NCI-H2081 treated with DMSO at 0.1 percent for 48 hours (cell line): Measurements from ENCODE around the gene DNAJC11.

Source experiments
- DNase-seq: peaks from one replicate; lab custom pipeline; 2025; lab: John Stamatoyannopoulos, UW

Gene DNAJC11

DNA sequence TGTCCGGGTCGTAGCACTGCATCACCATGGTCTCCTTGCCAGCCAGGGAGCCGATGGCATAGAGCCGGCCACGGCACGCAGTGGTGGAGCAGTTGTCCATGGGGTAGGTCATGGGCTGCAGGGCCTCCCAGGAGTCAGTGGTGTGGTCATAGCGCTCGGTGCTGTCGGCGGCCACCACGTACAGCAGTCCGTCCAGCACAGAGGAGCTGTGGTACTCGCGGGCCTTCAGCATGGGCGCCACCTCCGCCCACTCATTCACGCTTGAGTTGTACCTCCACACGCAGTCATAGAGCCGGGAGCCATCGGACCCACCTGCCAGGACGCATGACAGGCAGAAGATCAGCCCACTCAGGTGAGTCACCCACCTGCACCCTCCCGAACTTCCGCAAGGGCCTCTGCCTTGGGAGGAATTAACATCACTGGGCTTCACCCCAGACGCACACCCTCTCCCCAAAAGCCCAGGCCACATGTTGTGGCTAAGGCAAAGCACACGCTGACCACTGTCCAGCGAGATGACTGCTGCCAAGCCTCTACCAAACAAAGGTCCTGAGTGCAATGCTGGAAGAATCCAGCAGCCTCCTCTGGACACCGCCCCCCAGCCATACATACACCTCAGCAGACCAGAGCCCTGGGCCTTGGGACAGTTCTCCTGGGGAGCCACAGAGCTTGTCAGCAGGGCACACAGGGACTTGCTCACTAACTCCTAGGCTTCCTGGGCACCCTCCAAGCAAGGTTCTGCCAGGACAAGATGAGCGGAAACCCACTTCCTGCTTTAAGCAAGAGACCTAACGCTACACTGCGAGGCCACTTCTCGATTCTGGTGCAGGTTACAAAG, 102.3 kb downstream of the DNAJC11 start:
- no peak for DNase-seq

DNA sequence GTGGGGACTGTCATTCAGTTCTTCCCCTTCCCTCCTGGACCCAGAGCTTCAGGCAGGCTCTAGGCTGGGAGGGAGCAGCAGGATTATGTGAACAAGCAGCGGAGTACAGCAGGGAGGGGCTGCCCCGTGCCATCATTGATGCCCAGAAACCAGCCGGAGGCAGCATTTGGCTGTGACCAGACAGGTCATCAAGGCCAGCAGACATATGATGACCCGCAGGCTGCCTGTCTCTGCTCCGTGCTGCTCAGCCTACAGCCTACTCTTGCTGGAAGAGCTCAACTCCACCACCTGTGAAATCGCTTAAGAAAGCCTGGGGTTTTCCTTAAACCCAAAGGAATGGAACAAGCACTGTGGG, 103.9 kb downstream of the DNAJC11 start:
- DNase-seq, result no peak

DNA sequence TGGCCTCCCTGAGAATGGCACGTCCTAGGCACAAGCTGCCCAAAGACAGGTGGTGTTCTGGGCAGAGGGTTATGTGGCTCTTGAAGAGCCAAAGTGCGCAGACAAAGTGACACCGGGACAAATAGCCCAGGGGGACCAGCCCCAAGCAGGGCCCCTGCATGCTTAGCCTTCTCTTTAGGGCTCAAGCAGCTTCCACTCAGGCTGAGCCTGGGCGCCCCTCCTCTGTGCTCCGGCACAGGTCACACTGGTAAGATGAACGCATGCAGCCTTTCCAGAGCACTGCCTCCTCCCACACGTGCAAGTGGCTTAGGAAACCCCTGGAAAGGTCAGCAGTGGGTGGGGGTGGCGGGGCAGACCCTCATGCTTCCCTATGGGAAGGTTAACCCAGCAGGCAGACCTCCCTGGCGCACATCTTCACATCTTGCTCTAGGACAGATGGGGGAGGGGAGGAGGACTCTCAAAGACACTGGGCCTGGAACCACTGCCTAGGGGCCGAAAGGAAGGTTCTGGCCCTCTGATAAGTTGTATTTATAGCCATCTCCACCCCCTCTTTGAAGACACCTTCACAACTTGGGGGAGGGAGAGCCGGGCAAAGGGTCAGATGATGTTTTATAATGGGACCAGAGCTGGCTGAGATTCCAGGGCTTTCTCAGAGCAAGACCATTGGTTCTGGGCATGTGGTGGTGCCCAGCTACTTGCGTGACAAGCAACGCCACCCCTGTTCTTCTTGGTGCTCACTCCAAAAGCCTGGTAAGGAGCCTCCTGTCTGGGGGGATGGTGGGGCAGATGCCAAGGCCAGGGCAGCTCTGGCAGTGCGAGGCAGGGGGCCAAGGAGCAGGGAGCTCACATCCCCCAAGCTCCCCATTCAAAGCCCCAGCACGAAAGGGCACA, 104.5 kb downstream of the DNAJC11 start:
- no peak for DNase-seq

DNA sequence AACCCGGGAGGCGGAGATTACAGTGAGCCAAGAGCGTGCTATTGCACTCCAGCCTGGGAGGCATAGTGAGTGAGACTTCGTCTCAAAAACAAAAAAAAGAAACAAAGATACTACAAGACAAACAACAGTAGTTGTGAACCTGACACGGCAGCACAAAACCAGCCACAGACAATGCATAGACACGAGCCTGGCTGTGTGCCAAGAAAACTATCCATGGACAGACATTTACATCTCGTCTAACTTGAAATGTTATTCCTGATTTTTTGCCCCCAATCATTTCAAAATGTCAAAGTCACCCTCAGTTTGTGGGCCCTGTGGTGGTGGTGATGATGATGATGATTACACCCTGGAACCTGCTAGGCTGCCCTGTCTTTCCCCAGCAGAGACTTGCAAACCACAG, 105.3 kb downstream of the DNAJC11 start:
- no peak for DNase-seq

DNA sequence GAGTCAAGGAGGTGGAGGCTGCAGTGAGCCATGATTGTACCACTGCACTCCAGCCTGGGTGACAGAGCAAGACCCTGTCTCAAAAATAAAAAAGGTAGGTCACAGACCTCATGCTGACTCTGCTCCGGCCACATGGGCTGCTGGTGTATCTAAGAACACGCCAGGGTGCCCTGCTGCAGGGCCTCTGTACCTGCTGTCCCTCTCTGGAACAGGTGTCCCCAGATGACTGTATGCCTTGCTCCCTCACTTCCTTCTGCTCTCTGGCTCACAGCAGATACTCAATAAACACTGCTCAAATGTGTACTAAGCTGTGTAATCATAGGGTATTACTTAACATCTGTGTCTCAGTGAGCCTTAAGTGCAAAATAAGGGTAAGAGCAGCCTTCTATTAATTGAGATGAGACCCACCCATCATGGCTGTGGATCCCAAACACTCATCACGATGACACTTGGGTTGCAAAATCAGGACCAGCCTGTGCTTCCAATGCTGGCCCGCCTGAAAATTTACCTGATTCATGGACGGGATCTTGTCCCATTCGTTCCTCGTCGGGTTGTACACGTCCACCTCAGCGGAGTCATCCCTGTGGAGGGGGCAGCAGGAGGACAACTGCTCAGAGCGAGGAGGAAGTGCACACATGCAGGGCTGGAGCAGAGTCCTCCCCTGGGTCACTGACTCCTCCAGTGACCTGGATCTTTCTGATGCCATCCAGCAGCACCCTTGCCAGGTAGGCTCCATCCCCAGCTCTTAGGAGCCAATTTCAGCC, 106.5 kb downstream of the DNAJC11 start:
- no peak for DNase-seq

DNA sequence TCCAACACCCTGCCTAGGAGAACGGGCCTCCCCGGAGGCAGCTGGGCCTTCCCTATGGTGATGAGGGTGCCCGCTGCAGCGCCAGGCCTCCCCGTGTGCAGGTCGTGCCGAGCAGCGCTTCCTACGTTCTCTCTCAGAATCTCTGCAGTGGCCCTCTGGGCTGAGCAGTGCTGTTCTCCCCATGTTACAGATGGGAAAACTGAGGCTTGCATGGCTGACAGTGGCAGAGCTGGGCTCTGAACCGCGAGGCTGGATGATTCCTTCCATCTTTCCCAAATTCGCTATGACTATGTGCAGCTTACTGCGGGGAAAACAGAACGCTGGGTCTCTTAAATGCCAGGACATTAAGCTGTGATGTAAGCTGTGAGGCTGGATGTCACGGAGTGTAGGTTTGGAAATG, 107.8 kb downstream of the DNAJC11 start:
- DNase-seq, result no peak

DNA sequence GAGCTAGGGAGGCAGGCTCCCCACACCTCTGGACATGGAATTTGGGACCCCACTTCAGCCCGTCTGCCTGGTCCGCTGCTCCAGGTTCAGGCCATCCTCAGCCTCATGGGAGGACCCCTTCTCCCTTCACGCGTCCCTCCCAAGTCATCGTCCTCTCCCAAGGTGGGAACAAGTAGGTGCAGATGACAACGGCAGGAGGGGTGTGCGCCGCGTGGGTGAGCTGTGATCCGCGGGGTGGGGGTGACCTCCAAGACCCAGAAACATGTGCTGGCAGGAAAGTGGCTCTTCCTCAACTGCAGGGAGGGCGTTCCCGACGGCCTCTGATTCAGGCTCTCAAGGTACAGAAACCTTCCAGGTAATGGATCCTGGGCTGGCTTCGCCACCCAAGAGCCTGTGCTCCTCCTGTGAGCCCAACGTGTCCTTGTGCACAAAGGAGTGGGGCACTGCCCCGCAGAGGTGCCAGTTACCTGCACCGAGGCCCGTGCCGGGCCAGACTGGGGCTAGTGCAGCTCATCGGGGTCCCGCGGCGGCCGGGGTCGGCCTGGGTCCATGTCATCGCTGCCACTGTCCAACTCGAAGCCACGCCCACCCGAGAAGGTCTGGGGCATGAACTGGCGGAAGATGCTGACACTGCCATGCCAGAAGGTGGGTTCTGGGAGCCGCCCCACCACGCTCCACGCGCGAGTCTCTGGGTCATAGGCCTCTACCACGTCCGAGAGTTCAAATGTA, 108.6 kb downstream of the DNAJC11 start:
- no peak for DNase-seq

DNA sequence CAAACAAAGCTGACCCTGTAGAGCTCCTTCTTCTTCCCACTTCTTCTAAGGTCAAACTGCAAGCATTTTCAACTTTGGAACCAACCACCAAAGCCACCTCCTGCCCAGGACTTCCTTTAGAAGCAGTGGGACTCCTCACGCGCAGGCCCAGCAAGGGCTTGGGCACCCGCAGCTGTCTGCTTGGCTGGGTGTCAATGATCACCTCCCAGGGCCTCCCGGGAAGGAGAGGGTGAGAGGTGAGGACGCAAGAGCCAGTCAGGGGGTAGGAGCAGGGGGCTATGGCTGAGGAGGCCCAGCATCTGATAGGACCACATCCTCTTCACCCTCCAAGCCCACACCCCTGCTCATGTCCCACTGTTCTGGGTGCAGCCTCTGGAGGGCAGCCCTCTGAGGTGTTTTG, 109.2 kb downstream of the DNAJC11 start:
- no peak for DNase-seq

DNA sequence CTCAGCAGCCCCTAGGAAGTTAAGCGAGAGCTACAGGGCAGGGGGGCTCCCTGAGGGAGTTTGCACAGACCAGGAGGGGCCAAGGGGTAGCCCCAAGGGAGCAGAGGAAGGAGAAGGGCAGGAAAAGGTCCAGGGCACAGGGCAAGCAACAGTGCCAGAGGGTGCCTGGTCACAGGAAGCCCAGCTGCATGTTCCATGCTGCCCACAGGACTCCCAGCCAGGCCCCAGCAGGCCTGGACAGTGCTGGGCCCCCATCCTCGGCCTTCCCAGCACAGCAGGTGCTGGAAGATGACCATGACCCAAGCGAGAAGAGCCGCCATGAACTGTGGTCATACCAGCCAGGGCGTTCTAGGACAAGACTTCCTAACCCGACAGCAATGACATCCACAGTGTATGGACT, 110.0 kb downstream of the DNAJC11 start:
- no peak for DNase-seq

DNA sequence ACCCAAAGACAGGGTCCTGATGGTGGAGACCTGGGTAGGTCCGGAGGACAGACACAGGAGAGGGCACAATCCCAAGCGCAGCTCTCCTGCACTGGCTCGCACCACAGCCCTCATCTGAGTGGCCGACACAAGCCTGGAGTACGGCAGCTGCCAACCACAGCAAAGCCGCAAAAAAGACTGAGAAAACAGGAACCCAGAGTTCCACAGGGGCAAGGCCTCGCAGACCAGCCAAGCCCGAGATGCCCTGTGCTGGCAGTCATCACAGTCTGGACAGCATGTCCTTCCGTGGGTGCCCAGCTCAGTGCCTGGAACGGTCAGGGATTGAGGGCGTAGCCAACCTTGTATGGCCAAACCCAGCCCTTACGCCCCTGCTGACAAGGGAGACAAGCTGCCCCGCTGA, 110.4 kb downstream of the DNAJC11 start:
- no peak for DNase-seq

DNA sequence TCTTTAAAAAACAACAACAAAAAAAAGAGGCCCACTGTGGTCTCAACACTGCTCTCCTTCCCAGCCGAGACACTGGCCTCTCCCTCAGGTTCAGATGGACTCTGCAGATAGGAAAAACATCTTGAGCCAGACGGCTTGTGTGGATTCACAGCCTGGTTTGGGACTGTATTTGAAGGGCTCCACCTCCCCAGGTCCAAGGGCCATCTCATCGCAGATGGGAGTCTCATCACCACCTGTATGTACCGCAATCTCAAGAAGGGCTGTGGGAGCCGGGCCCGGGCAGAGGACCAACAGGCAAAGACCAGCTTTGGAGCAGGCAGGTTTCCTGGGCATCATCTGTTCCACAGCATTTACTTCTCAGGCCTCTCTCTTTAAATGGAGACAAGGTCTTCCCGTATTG, 111.6 kb downstream of the DNAJC11 start:
- DNase-seq, result no peak

DNA sequence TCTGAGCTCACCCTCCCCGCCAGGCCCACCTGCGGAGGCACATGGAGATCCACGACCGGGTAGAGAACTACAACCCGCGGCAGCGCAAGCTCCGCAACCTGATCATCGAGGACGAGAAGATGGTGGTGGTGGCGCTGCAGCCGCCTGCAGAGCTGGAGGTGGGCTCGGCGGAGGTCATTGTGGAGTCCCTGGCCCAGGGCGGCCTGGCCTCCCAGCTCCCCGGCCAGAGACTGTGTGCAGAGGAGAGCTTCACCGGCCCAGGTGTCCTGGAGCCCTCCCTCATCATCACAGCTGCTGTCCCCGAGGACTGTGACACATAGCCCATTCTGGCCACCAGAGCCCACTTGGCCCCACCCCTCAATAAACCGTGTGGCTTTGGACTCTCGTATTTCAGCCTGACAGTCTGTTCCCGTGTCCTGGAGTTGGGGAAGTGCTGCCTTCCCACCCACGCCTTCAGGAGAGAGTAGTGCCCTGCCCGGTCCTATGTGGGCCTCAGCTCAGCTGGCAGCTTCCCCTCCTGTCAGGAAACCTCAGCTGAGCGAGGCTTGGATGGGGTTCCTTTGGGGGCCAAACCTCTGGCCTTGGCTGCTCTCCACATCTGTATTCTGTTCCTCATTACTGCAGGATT, 112.6 kb downstream of the DNAJC11 start:
- DNase-seq, result no peak

DNA sequence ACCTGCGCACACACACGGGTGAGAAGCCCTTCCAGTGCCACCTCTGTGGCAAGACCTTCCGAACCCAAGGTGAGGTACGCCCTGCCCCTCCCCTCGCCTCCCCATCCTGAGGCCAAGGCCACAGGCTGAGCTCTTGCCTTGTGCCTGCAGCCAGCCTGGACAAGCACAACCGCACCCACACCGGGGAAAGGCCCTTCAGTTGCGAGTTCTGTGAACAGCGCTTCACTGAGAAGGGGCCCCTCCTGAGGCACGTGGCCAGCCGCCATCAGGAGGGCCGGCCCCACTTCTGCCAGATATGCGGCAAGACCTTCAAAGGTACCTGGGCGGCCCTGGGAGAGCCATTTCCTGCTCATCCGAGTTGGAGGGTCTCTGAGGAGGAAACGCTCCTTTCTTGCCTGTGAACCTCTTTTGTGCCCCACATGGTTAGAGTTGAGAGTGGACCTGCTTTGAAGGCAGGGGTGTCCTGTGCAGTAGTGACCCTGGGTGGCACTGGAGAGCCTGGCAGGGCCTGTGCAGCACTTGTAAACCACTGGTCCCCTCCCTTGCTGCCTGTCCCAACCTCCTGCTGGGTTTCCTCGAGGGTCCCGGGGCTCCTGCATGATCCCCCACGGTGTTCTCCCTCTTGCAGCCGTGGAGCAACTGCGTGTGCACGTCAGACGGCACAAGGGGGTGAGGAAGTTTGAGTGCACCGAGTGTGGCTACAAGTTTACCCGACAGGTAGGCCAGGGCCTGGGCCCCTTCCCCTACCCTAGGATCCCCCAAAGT, 113.3 kb downstream of the DNAJC11 start:
- DNase-seq, result no peak

DNA sequence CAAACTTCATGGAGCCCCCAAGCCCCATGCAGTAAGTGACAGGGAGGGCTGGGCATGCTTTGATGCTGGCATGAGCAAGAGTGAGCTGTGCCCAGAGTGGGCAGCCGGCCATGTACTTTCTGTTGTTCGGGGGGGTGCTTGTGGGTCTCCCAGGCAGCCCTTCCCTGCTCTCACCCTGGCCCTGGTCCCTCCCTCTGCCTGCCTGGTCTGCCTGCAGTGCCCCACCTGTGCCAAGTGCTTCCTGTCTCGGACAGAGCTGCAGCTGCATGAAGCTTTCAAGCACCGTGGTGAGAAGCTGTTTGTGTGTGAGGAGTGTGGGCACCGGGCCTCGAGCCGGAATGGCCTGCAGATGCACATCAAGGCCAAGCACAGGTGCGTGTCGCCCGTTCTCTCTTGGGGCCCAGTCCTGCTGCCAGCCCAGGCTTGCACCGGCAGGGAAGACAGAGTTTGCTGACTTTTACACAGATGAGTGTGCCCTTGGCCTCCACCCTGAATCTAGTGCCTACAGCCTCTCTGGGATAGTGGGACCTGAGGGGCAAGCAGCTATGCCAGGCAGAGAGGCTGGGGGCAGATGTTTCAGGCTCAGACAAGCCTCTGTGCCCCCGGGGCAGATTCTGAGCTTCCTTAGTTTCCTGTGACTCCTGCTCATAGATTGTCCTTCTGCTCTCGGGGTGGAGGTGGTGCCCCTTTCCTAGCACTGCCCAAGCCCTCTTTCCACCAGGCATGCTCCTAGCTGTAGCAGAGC, 114.2 kb downstream of the DNAJC11 start:
- no peak for DNase-seq

DNA sequence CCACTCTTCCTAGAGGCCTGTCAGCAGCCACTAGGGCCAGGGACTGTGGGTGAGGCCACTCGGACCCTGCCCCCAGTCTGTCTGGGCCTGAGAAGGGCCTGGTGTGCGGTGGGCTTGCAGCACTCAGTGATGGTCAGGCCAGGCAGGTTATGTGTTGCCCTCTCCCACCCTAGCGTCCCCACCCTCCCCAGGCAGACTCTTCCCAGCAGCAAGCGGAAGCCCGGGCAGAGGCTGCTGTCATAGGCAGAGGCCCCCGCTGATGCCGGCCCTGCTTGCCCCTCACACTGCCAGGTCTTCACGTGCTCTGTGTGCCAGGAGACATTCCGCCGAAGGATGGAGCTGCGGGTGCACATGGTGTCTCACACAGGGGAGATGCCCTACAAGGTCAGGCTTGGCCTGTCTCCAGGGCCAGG, 115.2 kb downstream of the DNAJC11 start:
- DNase-seq, result no peak

DNA sequence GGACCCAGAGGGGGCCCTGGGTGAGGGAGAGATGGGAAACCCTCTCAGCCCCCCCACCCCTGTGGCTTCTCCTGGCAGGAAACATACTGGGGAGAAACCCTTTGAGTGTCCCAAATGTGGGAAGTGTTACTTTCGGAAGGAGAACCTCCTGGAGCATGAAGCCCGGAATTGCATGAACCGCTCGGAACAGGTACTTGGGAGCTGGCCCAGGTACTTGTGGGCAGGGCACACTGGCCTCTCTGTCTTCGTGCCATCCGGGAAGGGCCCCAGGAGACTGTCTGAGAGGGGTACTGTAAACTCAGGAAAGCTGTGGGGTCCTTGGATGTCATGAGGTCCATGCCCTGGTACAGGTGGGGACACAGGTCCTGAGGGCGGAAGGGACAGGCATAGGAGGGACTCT, 115.8 kb downstream of the DNAJC11 start:
- DNase-seq, result no peak

DNA sequence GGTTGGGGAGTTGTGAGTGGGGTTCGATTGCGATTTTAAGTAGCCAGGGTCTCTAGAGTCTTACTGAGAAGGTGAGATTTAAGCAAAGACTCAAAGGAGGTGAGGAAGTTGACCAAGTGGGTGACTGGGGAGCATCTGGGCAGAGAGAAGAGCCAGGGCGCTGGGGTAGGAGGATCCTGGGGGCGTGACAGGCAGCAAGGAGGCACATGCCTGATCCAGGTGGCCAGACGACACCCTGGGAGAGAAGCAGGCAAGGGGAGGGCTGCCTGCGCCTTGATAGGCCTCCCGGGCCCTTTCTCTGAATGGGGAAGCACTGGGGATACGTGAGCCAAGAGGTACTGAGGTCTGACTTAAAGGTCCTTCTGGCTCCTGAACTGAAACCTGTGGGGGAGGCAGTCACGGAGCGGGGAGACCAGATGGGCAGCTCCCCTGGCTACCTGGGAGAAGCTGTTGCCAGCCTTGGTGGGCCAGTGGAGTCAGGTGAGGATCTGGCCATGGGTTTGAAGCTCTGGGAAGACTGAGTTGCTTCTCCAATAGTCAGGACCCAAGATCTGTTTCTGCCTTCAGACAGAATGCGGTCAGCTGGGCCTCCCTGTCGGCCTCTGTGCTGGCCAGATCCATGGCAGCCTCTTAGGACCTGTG, 116.4 kb downstream of the DNAJC11 start:
- no peak for DNase-seq
